Keratinocyte (primary cell): ENCODE results near the gene SDK1.

Experiments used
- CTCF ChIP-seq, 3 experiments: IDR thresholded peaks in 1 of 3; conservative IDR thresholded peaks in 1 of 3; optimal IDR thresholded peaks in 1 of 3; 2 replicates in 2 of 3; 3 replicates in 1 of 3; pipeline versions ENCODE3 to v1.5.1; 2011; ENCODE audit warnings: low read length in 3 of 3, mild to moderate bottlenecking in 3 of 3, moderate library complexity in 2 of 3, control low read depth in 1 of 3, inconsistent platforms in 1 of 3; ENCODE audit not compliant: insufficient read depth in 2 of 3; ENCODE audit errors: extremely low read depth in 1 of 3
- EZH2 ChIP-seq: IDR thresholded peaks from one replicate; pipeline ENCODE4 v1.6.1; 2012; ENCODE audit warnings: inconsistent platforms, mild to moderate bottlenecking, low read length, moderate library complexity

DNA sequence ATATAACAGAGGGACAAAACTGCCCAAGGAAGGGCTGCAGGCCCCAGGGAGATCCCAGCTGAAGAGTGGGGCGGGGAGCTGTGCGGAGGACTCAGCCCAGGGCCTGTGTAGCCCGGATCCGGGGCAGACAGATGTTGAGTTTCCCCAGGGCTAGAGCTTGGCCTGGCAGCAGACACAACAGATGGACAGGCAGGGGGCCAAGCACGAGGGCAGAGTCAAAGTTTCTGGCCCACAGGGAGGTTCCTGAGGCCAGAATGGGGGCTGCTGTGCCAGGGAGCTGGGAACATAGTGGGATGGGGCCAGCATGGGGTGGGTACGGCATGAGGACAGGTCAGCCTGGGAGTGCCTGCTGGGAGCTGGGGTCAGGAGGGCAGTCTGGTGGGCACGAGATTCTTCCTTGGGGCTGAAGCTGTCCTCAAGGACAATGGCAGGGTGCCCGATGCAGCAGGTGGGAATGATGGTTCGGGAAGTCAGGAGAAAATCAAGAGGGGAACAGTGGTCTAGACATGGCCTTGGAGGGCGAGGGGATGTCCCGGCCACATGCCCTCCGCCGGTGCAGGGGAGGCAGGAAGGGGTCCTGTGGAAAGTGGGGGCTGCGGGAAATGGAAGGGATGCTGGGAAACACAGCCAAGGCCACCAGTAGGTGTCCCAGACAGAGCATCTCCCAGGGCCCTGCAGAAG lies 862.0 kb downstream of the SDK1 start:
- TF ChIP-seq CTCF (optimal IDR thresholded peaks at IDR 0.05 in 1 of 3, IDR thresholded peaks at IDR 0.05 in 1 of 3, conservative IDR thresholded peaks at IDR 0.05 in 1 of 3; ENCODE audit: extremely low read depth in 1 of 3, insufficient read depth in 2 of 3, low read length in 3 of 3) (no peak), EZH2 (no peak)
